Mammary epithelial cell (primary cell): ENCODE measurements around the gene MGP.

ENCODE experiments used
- EZH2 ChIP-seq: IDR thresholded peaks from 2 replicates; pipeline ENCODE4 v1.6.1; 2012; ENCODE audit warnings: low read length, inconsistent platforms, borderline replicate concordance
- TF ChIP-seq, protein P1 (sequence below), 2 donors: IDR thresholded peaks in 1 of 2; conservative IDR thresholded peaks in 1 of 2; 2 replicates each; pipeline ENCODE4 v1.5.1; 2011 to 2012; ENCODE audit warnings: inconsistent platforms in 2 of 2, low read length in 2 of 2, mild to moderate bottlenecking in 2 of 2, control low read depth in 1 of 2, low read depth in 1 of 2; ENCODE audit not compliant: insufficient read depth in 1 of 2; ENCODE audit errors: extremely low read depth in 1 of 2

DNA sequence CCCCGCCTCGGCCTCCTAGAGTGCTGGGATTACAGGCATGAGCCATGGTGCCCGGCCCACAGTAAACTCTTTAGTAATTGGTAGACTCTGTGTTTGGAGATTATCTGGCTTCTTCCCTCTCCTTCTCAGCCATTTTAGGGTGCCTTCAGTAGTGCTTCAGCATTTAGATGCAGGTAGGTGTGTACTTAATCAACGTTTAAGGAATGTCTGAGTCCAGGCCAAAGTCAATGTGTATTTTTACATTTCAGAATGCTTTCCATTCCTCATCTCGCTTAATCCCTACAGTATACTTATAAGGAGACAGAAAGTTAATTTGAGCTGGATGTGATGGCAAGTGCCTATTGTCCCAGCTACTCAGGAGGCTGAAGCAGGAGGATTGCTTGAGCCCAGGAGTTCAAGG is 20.5 kb upstream of the MGP start:
- TF ChIP-seq, protein P1, sequence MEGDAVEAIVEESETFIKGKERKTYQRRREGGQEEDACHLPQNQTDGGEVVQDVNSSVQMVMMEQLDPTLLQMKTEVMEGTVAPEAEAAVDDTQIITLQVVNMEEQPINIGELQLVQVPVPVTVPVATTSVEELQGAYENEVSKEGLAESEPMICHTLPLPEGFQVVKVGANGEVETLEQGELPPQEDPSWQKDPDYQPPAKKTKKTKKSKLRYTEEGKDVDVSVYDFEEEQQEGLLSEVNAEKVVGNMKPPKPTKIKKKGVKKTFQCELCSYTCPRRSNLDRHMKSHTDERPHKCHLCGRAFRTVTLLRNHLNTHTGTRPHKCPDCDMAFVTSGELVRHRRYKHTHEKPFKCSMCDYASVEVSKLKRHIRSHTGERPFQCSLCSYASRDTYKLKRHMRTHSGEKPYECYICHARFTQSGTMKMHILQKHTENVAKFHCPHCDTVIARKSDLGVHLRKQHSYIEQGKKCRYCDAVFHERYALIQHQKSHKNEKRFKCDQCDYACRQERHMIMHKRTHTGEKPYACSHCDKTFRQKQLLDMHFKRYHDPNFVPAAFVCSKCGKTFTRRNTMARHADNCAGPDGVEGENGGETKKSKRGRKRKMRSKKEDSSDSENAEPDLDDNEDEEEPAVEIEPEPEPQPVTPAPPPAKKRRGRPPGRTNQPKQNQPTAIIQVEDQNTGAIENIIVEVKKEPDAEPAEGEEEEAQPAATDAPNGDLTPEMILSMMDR (conservative IDR thresholded peaks at IDR 0.05 in 1 of 2, IDR thresholded peaks at IDR 0.05 in 1 of 2; ENCODE audit: extremely low read depth in 1 of 2, insufficient read depth in 1 of 2, low read depth in 1 of 2, low read length in 2 of 2) = no peak
- no peak for TF ChIP-seq EZH2
